Dermis microvascular lymphatic vessel endothelial cell (primary cell): ENCODE data around the gene ZNF275. TPM values are rescaled to one million over a fixed set of nuclear protein-coding genes. Genes with fewer than 3 reads are reported as not detected.
"Not testable (repeated sequence)": the region's sequence is repeated elsewhere in the genome, so short reads cannot be mapped to it uniquely, and the experiment has no call there.

Experiments used
- DNase-seq, 2 donors: peaks; one replicate each; pipeline versions ENCODE4 v3.0.0 to v3.0.0-alpha.2; 2010; ENCODE audit warnings: low read depth in 2 of 2
- total RNA-seq: library from RNA; depleted of rRNA; stranded (reverse); fragments of >200 nt; gene quantifications from 2 replicates; pipeline ENCODE4 v1.2.1, GENCODE V29; 2014

ZNF275 gene
- total RNA-seq, 1 donor from 2014 or later, result 3.5 TPM

DNA sequence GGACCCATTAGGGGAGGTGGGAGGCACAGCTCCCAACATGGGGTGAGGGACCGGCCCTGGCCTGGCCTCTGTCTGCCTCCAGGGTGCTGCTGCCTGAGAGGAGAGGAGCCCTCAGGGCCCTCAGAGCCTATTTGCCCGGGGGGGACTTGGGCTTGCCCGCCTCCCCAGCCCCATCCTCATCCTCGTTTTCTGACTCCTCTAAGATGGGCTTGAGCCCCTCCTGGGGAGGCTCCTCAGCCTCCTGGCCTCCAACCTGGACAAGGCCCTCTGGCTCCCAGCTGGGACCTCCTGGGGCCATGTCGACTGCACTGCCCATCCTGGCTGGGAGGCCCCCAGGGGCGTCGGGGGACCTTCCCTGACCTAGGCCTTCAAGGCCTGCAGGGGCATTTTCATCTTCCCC, 15.1 kb upstream of the ZNF275 start:
- DNase-seq, result no peak

DNA sequence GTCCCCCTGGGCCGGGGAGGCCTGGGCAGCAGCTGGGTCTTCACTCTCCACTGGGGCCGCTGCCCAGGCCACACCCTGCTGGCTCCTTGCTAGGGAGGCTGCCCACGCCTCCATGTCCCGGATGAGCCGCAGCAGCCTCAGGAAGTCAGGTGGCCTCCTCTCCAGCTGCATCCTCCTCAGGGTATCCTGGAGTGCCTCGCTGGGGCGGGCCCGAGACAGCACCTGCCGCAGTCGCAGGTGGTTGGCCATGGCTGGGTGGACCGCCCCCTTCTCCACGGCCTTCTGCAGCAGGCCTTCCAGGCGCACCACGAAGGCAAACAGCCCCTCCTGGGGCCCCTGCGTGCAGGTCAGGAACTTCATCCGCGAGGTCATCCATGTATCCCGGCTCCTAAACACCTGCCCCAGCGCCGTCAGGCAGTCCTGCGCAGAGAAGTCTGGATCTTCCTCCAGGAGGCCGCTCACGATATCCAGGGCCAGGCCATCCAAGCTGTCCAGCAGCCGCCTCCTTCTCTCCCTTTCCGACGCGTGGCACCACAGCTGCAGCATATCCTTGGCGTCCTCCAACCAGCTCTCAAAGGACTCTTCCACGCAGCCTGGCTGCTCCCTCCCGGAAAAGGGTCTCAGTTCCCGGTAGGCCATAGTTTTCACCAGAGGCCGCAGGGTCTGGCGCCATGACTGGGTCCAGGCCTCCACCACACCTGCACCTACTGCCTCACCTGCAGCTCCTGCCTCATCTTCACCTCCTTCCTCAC, 14.5 kb upstream of the ZNF275 start:
- DNase-seq, result no peak

GRCh38 chrX:153320047-153320443, 13.9 kb upstream of the ZNF275 start:
- not testable (repeated sequence) for DNase-seq

DNA sequence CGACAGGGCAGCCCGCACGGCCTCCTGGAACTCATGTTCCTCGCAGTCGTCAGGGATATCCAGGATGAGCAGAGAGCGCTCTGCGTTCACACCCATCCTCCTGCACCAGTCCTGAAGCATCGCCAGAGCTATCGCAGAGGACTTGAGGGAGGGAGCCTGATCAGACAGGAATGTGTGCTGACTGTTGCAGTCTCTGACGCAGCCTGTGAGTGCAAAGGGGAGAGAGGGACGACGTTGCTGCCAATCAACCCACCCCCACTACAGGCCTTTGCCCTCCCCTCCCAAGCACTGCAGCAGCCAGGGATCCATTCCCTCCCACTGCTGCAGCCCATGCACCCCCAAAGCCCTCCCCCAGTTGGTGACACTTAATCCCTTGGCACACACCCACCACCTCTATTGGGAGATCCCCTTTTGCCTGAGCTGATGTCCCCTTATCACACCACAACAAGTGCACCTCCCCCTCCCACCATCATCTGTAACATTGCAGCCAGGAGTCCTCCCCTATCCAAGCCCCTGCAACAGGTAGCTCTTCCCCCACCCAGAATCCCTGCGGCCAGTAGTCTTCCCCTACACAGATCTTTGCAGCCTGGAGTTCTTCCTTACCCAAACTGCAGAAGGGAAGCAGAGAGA, 13.3 kb upstream of the ZNF275 start:
- no peak for DNase-seq

DNA sequence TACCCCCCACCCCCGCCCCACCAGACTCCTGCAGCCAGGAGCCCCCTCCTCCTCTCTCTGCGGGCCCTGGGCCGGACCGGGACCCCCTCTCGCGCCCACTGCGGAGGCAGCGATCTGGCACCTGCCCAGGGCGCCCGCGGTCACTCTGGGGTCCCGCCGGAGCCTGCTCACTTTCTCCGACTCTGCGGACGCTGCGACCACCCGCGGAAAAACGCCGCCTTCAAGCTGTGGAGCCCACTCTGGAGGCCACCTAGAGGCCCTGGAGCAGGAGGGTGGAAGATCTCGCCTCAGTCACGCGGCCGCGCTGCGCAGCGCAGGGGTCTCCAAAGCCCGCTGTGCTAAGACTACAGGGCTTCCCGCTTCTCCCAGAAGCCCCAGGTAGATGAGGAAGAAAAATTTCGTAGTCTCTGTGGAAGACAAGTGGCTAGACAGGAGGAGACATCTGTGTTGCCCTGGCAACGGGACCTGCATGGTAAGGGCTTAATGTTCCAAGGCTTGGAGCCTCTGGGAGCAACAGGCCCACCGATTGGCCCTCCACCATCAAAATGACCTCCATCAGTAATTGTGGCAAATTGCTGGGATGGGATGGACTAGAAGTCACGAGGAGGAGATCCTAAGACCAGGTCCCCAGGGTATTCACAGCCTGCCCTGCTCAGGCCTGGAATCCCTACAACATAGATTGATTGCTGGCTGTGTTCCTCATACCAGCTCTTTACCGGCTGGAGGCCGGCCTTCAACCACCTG, 12.4 kb upstream of the ZNF275 start, which contains the start of gene PNMA6F:
TSS of gene PNMA6F (minus strand) at position 387 of the 744 bp plus-strand sequence. CDS start 1,093 bp downstream, outside the sequence.
- no peak for DNase-seq

DNA sequence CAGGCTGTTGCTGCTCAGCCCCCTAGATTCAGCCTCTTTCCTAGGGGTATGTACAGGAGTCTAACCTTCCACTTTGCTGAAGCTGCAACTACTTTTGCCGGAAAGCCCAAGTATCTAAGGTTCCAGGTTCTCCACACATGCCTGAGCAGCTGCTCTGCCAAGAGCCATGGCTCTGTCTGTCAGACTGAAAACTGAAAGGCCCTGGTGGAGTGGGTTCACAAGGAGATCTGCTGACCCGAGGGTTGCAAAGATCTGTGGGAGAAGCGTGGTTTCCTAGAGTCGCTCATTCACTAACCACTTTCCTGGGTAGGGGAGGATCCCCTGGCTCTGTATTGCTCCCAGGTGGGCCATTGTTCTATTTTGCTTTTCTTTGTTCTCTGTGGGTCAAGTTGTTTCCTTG, 6.4 kb upstream of the ZNF275 start:
- no peak for DNase-seq

DNA sequence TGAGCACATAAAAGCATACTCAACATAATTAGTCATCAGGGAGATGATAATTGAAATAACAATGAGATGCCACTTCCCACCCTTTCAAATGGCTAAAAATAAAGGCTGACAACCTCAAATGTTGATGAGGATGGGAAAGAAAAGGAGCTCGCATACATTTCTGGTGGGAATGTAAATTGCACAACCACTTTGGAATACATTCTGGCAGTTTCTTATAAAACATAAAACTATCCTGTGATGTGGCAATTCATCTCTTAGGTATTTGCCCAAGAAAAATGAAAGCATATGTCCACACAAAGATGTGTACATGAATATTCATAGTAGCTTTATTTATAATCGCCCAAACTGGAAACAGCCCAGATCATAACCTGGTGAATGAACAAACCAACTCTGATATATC, 687 bp upstream of the ZNF275 start:
- no peak for DNase-seq

- no peak for DNase-seq
Observed at GRCh38 chrX:153334654-153335295, 822 bp downstream of the ZNF275 start.

- no peak for DNase-seq
Observed at GRCh38 chrX:153336121-153336894, 2.4 kb downstream of the ZNF275 start.

- DNase-seq, result no peak
Observed at GRCh38 chrX:153336988-153337387, 3.0 kb downstream of the ZNF275 start.

DNA sequence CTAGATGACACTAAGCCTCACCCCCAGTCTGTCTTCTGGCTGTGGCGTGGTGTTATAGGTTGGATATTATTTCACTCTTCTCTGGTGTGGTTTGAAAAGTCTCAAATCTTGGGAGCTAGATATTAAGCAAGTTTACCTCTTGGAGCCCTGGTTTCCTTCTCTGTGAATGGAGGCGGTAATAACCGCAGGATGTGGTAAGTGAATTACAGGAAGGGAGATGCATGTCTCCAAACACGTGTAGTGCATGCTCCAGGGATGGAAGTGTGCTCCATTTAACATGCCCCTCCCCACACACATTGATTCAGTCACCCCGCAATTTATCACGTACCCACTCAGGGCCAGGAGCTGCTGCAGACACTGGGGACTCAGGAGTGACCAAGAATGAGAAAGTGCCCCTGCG, 4.9 kb downstream of the ZNF275 start:
- DNase-seq, result no peak

- DNase-seq, result no peak
Observed at GRCh38 chrX:153339662-153340061, 5.7 kb downstream of the ZNF275 start.

- DNase-seq, result no peak
Observed at GRCh38 chrX:153340111-153340510, 6.2 kb downstream of the ZNF275 start.

- no peak for DNase-seq
Observed at GRCh38 chrX:153342762-153343558, 9.0 kb downstream of the ZNF275 start.

DNA sequence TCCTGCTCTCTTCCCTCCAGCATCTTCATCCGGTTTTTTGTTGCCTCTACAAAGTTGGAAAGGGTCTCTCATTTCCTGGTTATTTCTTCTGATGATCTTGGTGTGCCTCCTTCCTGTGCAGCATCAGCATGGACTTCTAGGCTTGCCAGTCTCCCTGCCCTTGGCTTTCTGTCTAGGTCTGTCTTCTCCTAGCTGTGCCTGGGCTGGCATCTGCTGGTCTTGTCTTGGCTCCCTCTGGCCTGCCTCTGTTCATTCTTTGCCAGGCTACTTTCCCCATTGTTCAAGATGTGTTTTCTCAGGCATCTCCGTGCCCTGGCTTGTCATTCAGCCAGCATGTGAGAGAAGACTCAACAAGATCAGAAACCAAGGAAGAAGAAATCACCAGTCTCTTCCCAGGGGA, 9.7 kb downstream of the ZNF275 start:
- DNase-seq, result no peak

DNA sequence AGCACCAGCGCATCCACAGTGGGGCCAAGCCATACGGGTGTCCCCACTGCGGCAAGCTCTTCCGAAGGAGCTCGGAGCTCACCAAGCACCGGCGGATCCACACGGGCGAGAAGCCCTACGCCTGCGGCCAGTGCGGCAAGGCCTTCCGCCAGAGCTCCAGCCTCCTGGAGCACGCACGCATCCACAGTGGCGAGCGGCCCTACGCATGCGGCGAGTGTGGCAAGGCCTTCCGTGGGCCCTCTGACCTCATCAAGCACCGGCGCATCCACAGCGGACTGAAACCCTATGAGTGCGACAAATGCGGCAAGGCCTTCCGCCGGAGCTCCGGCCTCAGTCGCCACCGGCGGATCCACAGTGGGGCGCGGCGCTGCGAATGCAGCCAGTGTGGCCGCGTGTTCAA, 13.6 kb downstream of the ZNF275 start:
- DNase-seq, result no peak

- DNase-seq, result no peak
Observed at GRCh38 chrX:153348421-153348820, 14.5 kb downstream of the ZNF275 start.

DNA sequence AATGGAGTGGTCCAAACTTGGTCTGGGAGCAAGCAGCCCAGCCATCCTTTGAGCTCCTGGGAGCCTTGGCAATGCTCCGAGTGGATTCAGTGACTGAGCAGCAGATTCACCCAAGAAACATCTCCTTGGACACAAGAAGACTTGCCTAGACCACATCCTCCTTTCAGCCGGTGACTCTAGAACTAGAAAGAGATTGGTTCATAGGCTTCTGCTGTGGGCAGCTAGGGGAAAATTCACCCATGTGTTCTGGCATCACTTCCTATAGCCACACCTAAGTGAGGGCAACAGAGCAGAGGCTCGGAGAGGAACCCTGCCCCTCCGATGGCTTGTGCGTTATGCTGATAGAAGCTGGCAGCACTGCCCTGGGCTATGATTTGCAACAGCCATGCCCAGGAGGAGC, 16.0 kb downstream of the ZNF275 start:
- DNase-seq, result no peak

DNA sequence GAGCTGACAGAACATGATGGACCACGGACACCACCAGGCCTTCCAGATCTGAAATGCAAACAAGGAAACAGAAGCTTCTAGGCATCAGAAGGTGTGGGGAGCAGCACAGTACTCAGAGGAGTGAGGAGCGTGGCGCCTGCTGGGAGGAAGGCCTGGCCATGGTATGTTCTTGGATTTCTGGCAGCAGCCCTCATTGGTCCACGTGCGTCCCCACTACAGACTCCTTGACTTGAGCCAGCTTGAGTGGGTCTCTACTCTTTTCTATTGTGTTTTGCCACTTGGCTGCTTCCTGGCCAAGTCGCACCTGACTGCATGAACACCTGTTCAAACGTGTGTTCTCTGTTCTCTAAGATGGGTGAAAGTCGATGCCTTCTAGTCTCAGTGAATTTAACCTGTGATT, 18.0 kb downstream of the ZNF275 start:
- DNase-seq, result no peak

GRCh38 chrX:153352858-153353257, 18.9 kb downstream of the ZNF275 start:
- DNase-seq, result no peak
